Sigmoid colon (tissue), 7 donors: ENCODE results near the gene TRIM14. TPM values are rescaled to one million over a fixed set of nuclear protein-coding genes. Genes with fewer than 3 reads are reported as not detected.

ENCODE experiments used
- DNase-seq: peaks from one replicate; pipeline ENCODE4 v3.0.0-alpha.2; 2019
- H3K27ac ChIP-seq, 4 donors: fragments of 200-600 bp; sonication (generic); one replicate each; pipeline ENCODE4 v1.5.1; 2016 to 2019; ENCODE audit warnings: mild to moderate bottlenecking in 1 of 4
- H3K27me3 ChIP-seq, 3 donors: fragments of 200-600 bp; sonication (generic); one replicate each; pipeline ENCODE4 v1.5.1; 2019; ENCODE audit warnings: mild to moderate bottlenecking in 1 of 3
- H3K36me3 ChIP-seq, 4 donors: fragments of 200-600 bp; sonication (generic); one replicate each; pipeline ENCODE4 v1.5.1; 2016 to 2019
- H3K4me1 ChIP-seq, 4 donors: fragments of 200-600 bp; sonication (generic); one replicate each; pipeline ENCODE4 v1.5.1; 2017 to 2019
- H3K4me3 ChIP-seq, 4 donors: fragments of 200-600 bp; sonication (generic); one replicate each; pipeline ENCODE4 v1.5.1; 2017 to 2019; ENCODE audit warnings: mild to moderate bottlenecking in 2 of 4, moderate library complexity in 1 of 4
- H3K9me3 ChIP-seq, 4 donors: fragments of 200-600 bp in 3 of 4; sonication (generic) in 3 of 4; one replicate each; pipeline versions ENCODE4 v1.5.1 to v1.6.1; 2013 to 2019
- EP300 ChIP-seq, 4 donors: sonication (generic); formaldehyde crosslinking; IDR thresholded peaks; one replicate each; pipeline ENCODE4 v1.6.1; 2017; ENCODE audit warnings: antibody characterized with exemption in 4 of 4
- POLR2A ChIP-seq, 2 donors: fragments of 450-650 bp; IDR thresholded peaks; one replicate each; pipeline ENCODE4 v1.6.1; 2016; ENCODE audit warnings: antibody characterized with exemption in 2 of 2, mild to moderate bottlenecking in 2 of 2, moderate library complexity in 2 of 2
- POLR2AphosphoS5 ChIP-seq, 4 donors: sonication (generic); formaldehyde crosslinking; IDR thresholded peaks; one replicate each; pipeline ENCODE4 v1.6.1; 2017; ENCODE audit warnings: antibody characterized with exemption in 4 of 4
- WGBS, 2 donors: extraction: QIAGEN DNeasy Blood & Tissue Kit; methylation state at CpG; one replicate each; pipeline ENCODE4 v1.1.7; 2013; 5-methylcytosine and 5-hydroxymethylcytosine counted together
- intact Hi-C: fragments of 100-400 bp; cut with DNase I; formaldehyde crosslinking; loops from one replicate; pipeline ENCODE4 v1.15.1; 2023
- polyA plus RNA-seq, 3 donors: library from polyadenylated mRNA; stranded (reverse); fragments of 200-250 nt; gene quantifications; one replicate each; pipeline ENCODE4 v1.2.3, GENCODE V29; 2013
- total RNA-seq, 4 donors: library from RNA; depleted of rRNA; stranded (reverse); fragments of >200 nt; gene quantifications; one replicate each; pipeline ENCODE4 v1.1.0, GENCODE V29; 2016
- TF ChIP-seq, protein P1 (sequence below), 4 experiments: fragments of 450-650 bp in 3 of 4; fragments of 200-600 bp in 1 of 4; IDR thresholded peaks; one replicate each; pipeline ENCODE4 v1.5.1; 2016 to 2019; ENCODE audit warnings: antibody characterized with exemption in 4 of 4, mild to moderate bottlenecking in 3 of 4, moderate library complexity in 2 of 4
- donor health status: healthy with polysubstance abuse.
- donor health status: Bipolar disorder and iron deficiency.
- donor health status: healthy.

Gene TRIM14
- total and polyA plus RNA-seq, 7 donors: 7.2 to 40.1 (median 13.2) TPM

GRCh38 chr9:98047002-98047401 lies 72.0 kb downstream of the TRIM14 start:
- no peaks in the 10 kb centered on the region for H3K36me3 ChIP-seq
- WGBS, 2 donors: 79 to 82% methylated on average over 5 of the region's 5 CpGs
- no peak for DNase-seq
- H3K4me3 ChIP-seq: no peak overlapping the region
- no peaks in the 10 kb centered on the region for H3K9me3 ChIP-seq
- intact Hi-C loops: no loop called here
- H3K27ac ChIP-seq: no peak overlapping the region
- no peaks in the 10 kb centered on the region for H3K27me3 ChIP-seq
- TF ChIP-seq, protein P1, sequence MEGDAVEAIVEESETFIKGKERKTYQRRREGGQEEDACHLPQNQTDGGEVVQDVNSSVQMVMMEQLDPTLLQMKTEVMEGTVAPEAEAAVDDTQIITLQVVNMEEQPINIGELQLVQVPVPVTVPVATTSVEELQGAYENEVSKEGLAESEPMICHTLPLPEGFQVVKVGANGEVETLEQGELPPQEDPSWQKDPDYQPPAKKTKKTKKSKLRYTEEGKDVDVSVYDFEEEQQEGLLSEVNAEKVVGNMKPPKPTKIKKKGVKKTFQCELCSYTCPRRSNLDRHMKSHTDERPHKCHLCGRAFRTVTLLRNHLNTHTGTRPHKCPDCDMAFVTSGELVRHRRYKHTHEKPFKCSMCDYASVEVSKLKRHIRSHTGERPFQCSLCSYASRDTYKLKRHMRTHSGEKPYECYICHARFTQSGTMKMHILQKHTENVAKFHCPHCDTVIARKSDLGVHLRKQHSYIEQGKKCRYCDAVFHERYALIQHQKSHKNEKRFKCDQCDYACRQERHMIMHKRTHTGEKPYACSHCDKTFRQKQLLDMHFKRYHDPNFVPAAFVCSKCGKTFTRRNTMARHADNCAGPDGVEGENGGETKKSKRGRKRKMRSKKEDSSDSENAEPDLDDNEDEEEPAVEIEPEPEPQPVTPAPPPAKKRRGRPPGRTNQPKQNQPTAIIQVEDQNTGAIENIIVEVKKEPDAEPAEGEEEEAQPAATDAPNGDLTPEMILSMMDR (IDR thresholded peaks at IDR 0.05): no peak
- TF ChIP-seq POLR2AphosphoS5 (IDR thresholded peaks at IDR 0.05) (no peak), EP300 (IDR thresholded peaks at IDR 0.05) (no peak), POLR2A (IDR thresholded peaks at IDR 0.05) (no peak)
- no peaks in the 10 kb centered on the region for H3K4me1 ChIP-seq

- Histone ChIP-seq H3K27me3 (no peaks in the 10 kb centered on the region), H3K36me3 (no peaks in the 10 kb centered on the region), H3K4me1 (no peaks in the 10 kb centered on the region), H3K4me3 (no peak overlapping the region), H3K9me3 (no peaks in the 10 kb centered on the region), H3K27ac (no peak overlapping the region)
- intact Hi-C loops: no loop called here
- 96 to 97% methylated on average over 9 of the region's 9 CpGs for WGBS, 2 donors
- TF ChIP-seq, protein P1 (IDR thresholded peaks at IDR 0.05): no peak
- TF ChIP-seq POLR2AphosphoS5 (IDR thresholded peaks at IDR 0.05): no peak
- no peak for TF ChIP-seq POLR2A (IDR thresholded peaks at IDR 0.05)
- no peak for TF ChIP-seq EP300 (IDR thresholded peaks at IDR 0.05)
- DNase-seq: no peak
Measured at GRCh38 chr9:98046180-98046543, 72.9 kb downstream of the TRIM14 start.

DNA sequence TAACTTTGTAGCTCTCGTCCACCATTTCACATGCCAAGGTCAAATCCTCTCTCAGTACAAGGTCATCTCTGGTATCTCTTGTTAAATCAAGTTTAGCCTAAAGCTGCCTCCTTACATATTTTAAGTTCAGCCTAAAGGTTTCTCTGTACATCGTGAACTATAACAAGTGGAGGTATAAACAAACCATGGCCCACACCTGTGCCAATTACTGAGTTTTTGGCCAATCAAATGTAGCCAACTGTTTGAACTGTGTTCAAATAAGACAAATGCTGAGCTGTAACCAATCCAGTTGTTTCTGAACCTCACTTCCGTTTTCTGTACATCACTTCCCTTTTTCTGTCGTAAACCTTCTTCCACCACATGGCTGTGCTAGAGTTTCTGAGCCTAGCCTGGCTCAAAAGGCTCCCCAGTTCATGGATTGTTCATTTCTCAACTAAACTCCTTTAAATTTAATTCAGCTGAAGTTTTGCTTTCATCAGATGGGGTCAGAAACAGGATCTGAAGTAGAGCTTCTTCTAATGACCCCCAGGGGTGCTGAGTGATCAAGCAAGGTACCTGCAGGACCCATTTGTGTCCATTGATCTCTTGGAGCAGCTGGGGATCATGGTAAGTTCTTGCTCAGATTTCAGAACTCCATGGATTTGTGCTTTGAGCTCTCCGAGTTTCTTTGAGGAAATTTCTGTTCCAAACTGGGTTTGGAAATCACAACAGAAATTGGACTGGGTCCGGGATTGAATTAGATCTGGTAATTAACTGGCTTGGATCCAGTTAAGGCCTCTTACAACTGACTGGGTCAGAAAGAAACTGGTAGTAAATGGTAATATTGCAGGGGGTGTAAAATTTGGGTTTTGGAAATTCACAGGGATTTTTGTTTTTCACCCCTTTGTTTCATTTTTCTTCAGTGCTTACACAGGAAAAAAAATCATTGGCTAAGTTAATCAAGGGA lies 73.5 kb downstream of the TRIM14 start:
- Histone ChIP-seq H3K27ac (no peak overlapping the region), H3K36me3 (no peaks in the 10 kb centered on the region), H3K4me3 (no peak overlapping the region), H3K4me1 (no peaks in the 10 kb centered on the region), H3K27me3 (no peaks in the 10 kb centered on the region), H3K9me3 (no peaks in the 10 kb centered on the region)
- no peak for DNase-seq
- 60 to 78% methylated on average over 6 of the region's 6 CpGs for WGBS, 2 donors
- no peak for TF ChIP-seq EP300 (IDR thresholded peaks at IDR 0.05)
- TF ChIP-seq, protein P1 (IDR thresholded peaks at IDR 0.05): no peak
- no peak for TF ChIP-seq POLR2A (IDR thresholded peaks at IDR 0.05)
- no peak for TF ChIP-seq POLR2AphosphoS5 (IDR thresholded peaks at IDR 0.05)
- intact Hi-C loops: no loop called here

DNA sequence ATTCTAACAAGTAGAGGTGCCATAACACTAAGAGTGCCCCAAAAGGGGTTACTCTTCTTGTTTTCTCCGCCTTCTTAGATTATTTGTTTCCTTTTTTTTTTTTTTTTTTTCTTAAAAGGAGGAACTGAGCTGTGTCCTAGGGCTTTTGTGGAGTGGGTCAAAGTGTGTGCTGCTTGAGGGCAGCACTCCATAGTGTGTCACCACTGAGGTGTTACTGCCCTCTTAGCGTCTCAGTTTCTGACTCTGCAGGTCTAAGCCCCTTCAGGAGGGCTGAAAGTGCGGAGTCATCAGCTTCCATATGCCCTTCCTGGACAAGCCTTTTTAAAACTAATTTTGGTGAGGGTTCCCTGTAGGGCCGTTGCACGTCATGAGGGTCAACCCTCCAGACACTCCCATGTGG lies 75.1 kb downstream of the TRIM14 start:
- intact Hi-C loops: no loop called here
- Histone ChIP-seq H3K27ac (no peak overlapping the region), H3K27me3 (no peaks in the 10 kb centered on the region), H3K36me3 (no peaks in the 10 kb centered on the region), H3K9me3 (no peaks in the 10 kb centered on the region), H3K4me3 (no peak overlapping the region), H3K4me1 (no peaks in the 10 kb centered on the region)
- WGBS, 2 donors: 75 to 93% methylated on average over 5 of the region's 5 CpGs
- TF ChIP-seq EP300 (IDR thresholded peaks at IDR 0.05): no peak
- TF ChIP-seq POLR2AphosphoS5 (IDR thresholded peaks at IDR 0.05): no peak
- DNase-seq: no peak

GRCh38 chr9:98040212-98040611 lies 78.8 kb downstream of the TRIM14 start:
- Histone ChIP-seq H3K27me3 (no peaks in the 10 kb centered on the region), H3K9me3 (no peaks in the 10 kb centered on the region), H3K4me1 (no peaks in the 10 kb centered on the region), H3K4me3 (no peak overlapping the region), H3K36me3 (no peaks in the 10 kb centered on the region), H3K27ac (no peak overlapping the region)
- WGBS, 2 donors: 37 to 69% methylated on average over 6 of the region's 6 CpGs
- no peak for DNase-seq
- intact Hi-C loops: no loop called here
- no peak for TF ChIP-seq POLR2AphosphoS5 (IDR thresholded peaks at IDR 0.05)
- TF ChIP-seq, protein P1 (IDR thresholded peaks at IDR 0.05): no peak
- no peak for TF ChIP-seq POLR2A (IDR thresholded peaks at IDR 0.05)
- TF ChIP-seq EP300 (IDR thresholded peaks at IDR 0.05): no peak
